H9 (cell line): ENCODE data around the gene KRT79. TPM values are rescaled to one million over a fixed set of nuclear protein-coding genes. Genes with fewer than 3 reads are reported as not detected.

Experiments used
- DNase-seq: peaks from one replicate; pipeline ENCODE4 v3.0.0-alpha.2; 2017
- H2AFZ ChIP-seq: one replicate; pipeline ENCODE4 v1.6.1; 2013; ENCODE audit warnings: mild to moderate bottlenecking, low read length, control low read depth, moderate library complexity
- H2AK5ac ChIP-seq: 2 replicates; pipeline ENCODE4 v1.6.1; 2013; ENCODE audit warnings: low read length, control low read depth, mixed read lengths; ENCODE audit not compliant: insufficient read length
- H2BK120ac ChIP-seq: one replicate; pipeline ENCODE4 v1.6.1; 2013; ENCODE audit warnings: low read depth, mild to moderate bottlenecking, low read length, control low read depth, inconsistent platforms; ENCODE audit not compliant: poor library complexity, severe bottlenecking
- H2BK12ac ChIP-seq: 2 replicates; pipeline ENCODE4 v1.6.1; 2013; ENCODE audit warnings: low read length, control low read depth, mixed read lengths, low read depth; ENCODE audit not compliant: insufficient read length
- H2BK15ac ChIP-seq: 2 replicates; pipeline ENCODE4 v1.6.1; 2013; ENCODE audit warnings: low read depth, low read length, control low read depth
- H2BK20ac ChIP-seq: one replicate; pipeline ENCODE4 v1.6.1; 2013; ENCODE audit warnings: low read depth, mild to moderate bottlenecking, low read length, control low read depth, inconsistent platforms; ENCODE audit not compliant: poor library complexity, severe bottlenecking
- H2BK5ac ChIP-seq: 2 replicates; pipeline ENCODE4 v1.6.1; 2013; ENCODE audit warnings: low read length, control low read depth, mixed read lengths; ENCODE audit not compliant: insufficient read length
- H3K14ac ChIP-seq: 2 replicates; pipeline ENCODE4 v1.6.1; 2013; ENCODE audit warnings: low read length, control low read depth; ENCODE audit not compliant: insufficient read depth
- H3K18ac ChIP-seq: 2 replicates; pipeline ENCODE4 v1.6.1; 2013; ENCODE audit warnings: low read depth, mild to moderate bottlenecking, mixed read lengths, low read length, control low read depth; ENCODE audit not compliant: insufficient read length
- H3K23ac ChIP-seq: 2 replicates; pipeline ENCODE4 v1.6.1; 2013; ENCODE audit warnings: low read length, control low read depth, mixed read lengths, low read depth; ENCODE audit not compliant: insufficient read length
- H3K23me2 ChIP-seq: 2 replicates; pipeline ENCODE4 v1.6.1; 2013; ENCODE audit warnings: low read depth, mild to moderate bottlenecking, mixed read lengths, low read length, control low read depth; ENCODE audit not compliant: insufficient read length, poor library complexity, severe bottlenecking
- H3K27ac ChIP-seq: 2 replicates; pipeline ENCODE4 v1.5.1; 2013; ENCODE audit warnings: low read length, control low read depth, mixed read lengths, low read depth; ENCODE audit not compliant: insufficient read length
- H3K27me3 ChIP-seq: 2 replicates; pipeline ENCODE4 v1.6.1; 2013; ENCODE audit warnings: low read length, control low read depth, inconsistent platforms; ENCODE audit not compliant: insufficient read depth
- H3K4ac ChIP-seq: 2 replicates; pipeline ENCODE4 v1.6.1; 2013; ENCODE audit warnings: low read depth, mild to moderate bottlenecking, control low read depth, inconsistent platforms, low read length, moderate library complexity
- H3K4me1 ChIP-seq: 2 replicates; pipeline ENCODE4 v1.6.1; 2013; ENCODE audit warnings: low read length, control low read depth, inconsistent platforms; ENCODE audit not compliant: insufficient read depth
- H3K4me2 ChIP-seq: 2 replicates; pipeline ENCODE4 v1.6.1; 2013; ENCODE audit warnings: low read length, control low read depth, mixed read lengths; ENCODE audit not compliant: insufficient read length, insufficient read depth
- H3K56ac ChIP-seq: 2 replicates; pipeline ENCODE4 v1.6.1; 2013; ENCODE audit warnings: low read depth, mild to moderate bottlenecking, mixed read lengths, low read length, control low read depth; ENCODE audit not compliant: insufficient read length
- H3K79me1 ChIP-seq: 2 replicates; pipeline ENCODE4 v1.6.1; 2013; ENCODE audit warnings: low read depth, mild to moderate bottlenecking, moderate library complexity, low read length, control low read depth, inconsistent platforms; ENCODE audit not compliant: insufficient read depth, poor library complexity, severe bottlenecking
- H3K79me2 ChIP-seq: 2 replicates; pipeline ENCODE4 v1.6.1; 2013; ENCODE audit warnings: low read length, control low read depth, inconsistent platforms; ENCODE audit not compliant: insufficient read depth
- H3K9ac ChIP-seq: 2 replicates; pipeline ENCODE4 v1.6.1; 2013; ENCODE audit warnings: low read length, control low read depth, mixed read lengths; ENCODE audit not compliant: insufficient read length; ENCODE audit errors: extremely low read depth
- H3K9me3 ChIP-seq: one replicate; pipeline ENCODE4 v1.6.1; 2013; ENCODE audit warnings: low read depth, low read length, inconsistent platforms; ENCODE audit not compliant: control insufficient read depth
- H3T11ph ChIP-seq: one replicate; pipeline ENCODE4 v1.6.1; 2013; ENCODE audit warnings: mild to moderate bottlenecking, low read length, control low read depth, inconsistent platforms
- H4K20me1 ChIP-seq: one replicate; pipeline ENCODE4 v1.6.1; 2013; ENCODE audit not compliant: control insufficient read depth, insufficient read length, insufficient read depth
- H4K5ac ChIP-seq: 2 replicates; pipeline ENCODE4 v1.6.1; 2013; ENCODE audit warnings: low read depth, mild to moderate bottlenecking, mixed read lengths, low read length, control low read depth; ENCODE audit not compliant: insufficient read length
- H4K8ac ChIP-seq: replicated peaks from 2 replicates; pipeline ENCODE4 v1.6.1; 2013; ENCODE audit warnings: low read length, control low read depth, mixed read lengths, low read depth; ENCODE audit not compliant: insufficient read length
- H4K91ac ChIP-seq: 2 replicates; pipeline ENCODE4 v1.6.1; 2013; ENCODE audit warnings: low read depth, mild to moderate bottlenecking, moderate library complexity, mixed read lengths, low read length, control low read depth; ENCODE audit not compliant: insufficient read length
- H3K27ac Mint-ChIP-seq, 3 experiments: 2 replicates in 2 of 3; 3 replicates in 1 of 3; pipeline ENCODE4 v1.8.0; 2020 to 2021; ENCODE audit warnings: mixed read lengths in 3 of 3, mild to moderate bottlenecking in 1 of 3, moderate library complexity in 1 of 3
- H3K27me3 Mint-ChIP-seq: 2 replicates; pipeline ENCODE4 v1.8.0; 2021; ENCODE audit warnings: low read depth, mild to moderate bottlenecking, moderate library complexity, mixed read lengths
- H3K36me3 Mint-ChIP-seq, 3 experiments: 2 replicates in 2 of 3; 3 replicates in 1 of 3; pipeline ENCODE4 v1.8.0; 2020 to 2021; ENCODE audit warnings: low read depth in 3 of 3, mixed read lengths in 3 of 3; ENCODE audit not compliant: insufficient read depth in 1 of 3
- H3K4me1 Mint-ChIP-seq, 2 experiments: 2 replicates each; pipeline ENCODE4 v1.8.0; 2020; ENCODE audit warnings: mixed read lengths in 2 of 2
- H3K4me3 Mint-ChIP-seq, 2 experiments: 2 replicates in 1 of 2; 3 replicates in 1 of 2; pipeline ENCODE4 v1.8.0; 2020 to 2021; ENCODE audit warnings: mild to moderate bottlenecking in 2 of 2, mixed read lengths in 2 of 2, moderate library complexity in 1 of 2
- H3K9me3 Mint-ChIP-seq, 2 experiments: 2 replicates in 1 of 2; 3 replicates in 1 of 2; pipeline ENCODE4 v1.8.0; 2020; ENCODE audit warnings: mild to moderate bottlenecking in 2 of 2, mixed read lengths in 2 of 2, moderate library complexity in 1 of 2
- CTCF ChIP-seq: fragments of 200-600 bp; sonication (generic); conservative IDR thresholded peaks from 3 replicates; pipeline ENCODE4 v1.8.0; 2021; ENCODE audit warnings: antibody characterized with exemption, mild to moderate bottlenecking
- WGBS: extraction: QIAGEN DNeasy Blood & Tissue Kit; methylation state at CpG from one replicate; pipeline ENCODE4 v1.1.7; 2013; ENCODE audit warnings: missing lambda C conversion rate, low lambda C conversion rate, mixed read lengths; ENCODE audit not compliant: insufficient read length; ENCODE audit errors: extremely low coverage; 5-methylcytosine and 5-hydroxymethylcytosine counted together
- total RNA-seq: library from RNA; stranded (reverse); gene quantifications from 2 replicates; pipeline ENCODE4 v1.2.1, GENCODE V29; 2021

Gene KRT79
- total RNA-seq, 1 experiment from 2014 or later = not detected

- Histone ChIP-seq H3K9ac (no peak overlapping the region), H3K9me3 (no peaks in the 10 kb centered on the region), H2BK15ac (no peak overlapping the region), H3K4ac (no peak overlapping the region), H3K4me1 (peaks cover 10% of the 10 kb centered on the region; the same call in 1 of the 2 replicates), H3K79me2 (no peaks in the 10 kb centered on the region), H3K14ac (no peak overlapping the region), H3K79me1 (no peaks in the 10 kb centered on the region), H2BK12ac (no peak overlapping the region), H3K23ac (no peak overlapping the region), H2AK5ac (no peak overlapping the region), H4K20me1 (peaks cover 3% of the 10 kb centered on the region), H4K8ac (no peak overlapping the region), H2BK20ac (no peak overlapping the region), H3K4me2 (no peak overlapping the region), H2AFZ (no peak overlapping the region), H3K27ac (no peak overlapping the region), H3K56ac (no peak overlapping the region), H3T11ph (no peak overlapping the region), H3K18ac (no peak overlapping the region), H3K23me2 (no peaks in the 10 kb centered on the region), H4K5ac (no peak overlapping the region), H2BK120ac (no peak overlapping the region), H3K27me3 (no peaks in the 10 kb centered on the region), H4K91ac (no peak overlapping the region), H2BK5ac (no peak overlapping the region)
- H3K9me3 Mint-ChIP-seq = no peaks in the 10 kb centered on the region
- H3K4me1 Mint-ChIP-seq = peaks cover 38 to 44% of the 10 kb centered on the region in 2 experiments
- no peak overlapping the region for H3K4me3 Mint-ChIP-seq
- WGBS = no CpG with 5 or more reads among the region's 6 CpGs
- TF ChIP-seq CTCF = no peak
- no peaks in the 10 kb centered on the region; the same call in 1 of the 2 replicates for H3K27me3 Mint-ChIP-seq
- DNase-seq = no peak
- H3K36me3 Mint-ChIP-seq = no peaks in the 10 kb centered on the region
- no peak overlapping the region for H3K27ac Mint-ChIP-seq
Measured at GRCh38 chr12:52802442-52802841, 31.7 kb downstream of the KRT79 start.
